GM23248 (cell line): ENCODE data around the gene C10orf88. TPM values are rescaled to one million over a fixed set of nuclear protein-coding genes. Genes with fewer than 3 reads are reported as not detected.
A peak's percentile ranks its signal among the peaks of the same experiment; 100 is the strongest.

Experiments used
- DNase-seq: peaks from one replicate; pipeline ENCODE4 v3.0.0-alpha.2; 2015
- H2AFZ ChIP-seq: fragments of 200-600 bp; sonication (generic); 2 replicates; pipeline ENCODE4 v1.6.1; 2016; ENCODE audit warnings: antibody characterized with exemption
- H3F3A ChIP-seq: fragments of 200-600 bp; sonication (generic); 2 replicates; pipeline ENCODE4 v1.6.1; 2016; ENCODE audit warnings: mild to moderate bottlenecking, antibody characterized with exemption, mixed run types; ENCODE audit not compliant: insufficient read depth
- H3K27ac ChIP-seq: fragments of 200-600 bp; sonication (generic); 2 replicates; pipeline ENCODE4 v1.5.1; 2016; ENCODE audit warnings: mild to moderate bottlenecking
- H3K27me3 ChIP-seq: fragments of 200-600 bp; sonication (generic); replicated peaks from 2 replicates; pipeline ENCODE4 v1.6.1; 2016; ENCODE audit warnings: mild to moderate bottlenecking; ENCODE audit not compliant: insufficient read depth
- H3K36me3 ChIP-seq: fragments of 200-600 bp; sonication (generic); 2 replicates; pipeline ENCODE4 v1.6.1; 2016; ENCODE audit warnings: low read depth, mild to moderate bottlenecking
- H3K4me1 ChIP-seq: fragments of 200-600 bp; sonication (generic); 2 replicates; pipeline ENCODE4 v1.6.1; 2016; ENCODE audit warnings: mild to moderate bottlenecking; ENCODE audit not compliant: insufficient read depth
- H3K4me2 ChIP-seq: fragments of 200-600 bp; sonication (generic); one replicate; pipeline ENCODE4 v1.6.1; 2016; ENCODE audit warnings: mild to moderate bottlenecking; ENCODE audit not compliant: unreplicated experiment
- H3K4me3 ChIP-seq: fragments of 200-600 bp; sonication (generic); 2 replicates; pipeline ENCODE4 v1.5.1; 2016; ENCODE audit warnings: mild to moderate bottlenecking
- H3K79me2 ChIP-seq: fragments of 200-600 bp; sonication (generic); 2 replicates; pipeline ENCODE4 v1.6.1; 2016; ENCODE audit warnings: mild to moderate bottlenecking; ENCODE audit not compliant: insufficient read depth
- H3K9ac ChIP-seq: fragments of 200-600 bp; sonication (generic); 2 replicates; pipeline ENCODE4 v1.6.1; 2016; ENCODE audit warnings: mild to moderate bottlenecking
- H3K9me2 ChIP-seq: fragments of 200-600 bp; sonication (generic); 2 replicates; pipeline ENCODE4 v1.6.1; 2016; ENCODE audit warnings: mixed run types, mild to moderate bottlenecking, moderate library complexity; ENCODE audit not compliant: insufficient read depth
- H3K9me3 ChIP-seq: fragments of 200-600 bp; sonication (generic); one replicate; pipeline ENCODE4 v1.6.1; 2017; ENCODE audit warnings: low read depth
- H4K20me1 ChIP-seq: fragments of 200-600 bp; sonication (generic); 2 replicates; pipeline ENCODE4 v1.6.0; 2016; ENCODE audit not compliant: insufficient read depth
- EZH2 ChIP-seq: fragments of 200-600 bp; sonication (generic); IDR thresholded peaks from 2 replicates; pipeline ENCODE4 v1.6.1; 2018; ENCODE audit warnings: antibody characterized with exemption, mild to moderate bottlenecking; ENCODE audit not compliant: insufficient read depth, poor library complexity, severe bottlenecking
- EZH2phosphoT487 ChIP-seq: fragments of 200-600 bp; sonication (generic); IDR thresholded peaks from 2 replicates; pipeline ENCODE4 v1.6.1; 2018; ENCODE audit warnings: antibody characterized with exemption, moderate library complexity, mild to moderate bottlenecking, low read depth; ENCODE audit not compliant: insufficient read depth
- WGBS, 2 experiments: methylation state at CpG; one replicate each; pipeline ENCODE4 v1.1.6; 2015 to 2017; ENCODE audit warnings: low lambda C conversion rate in 2 of 2, low coverage in 1 of 2; ENCODE audit errors: missing lambda C conversion rate in 2 of 2; 5-methylcytosine and 5-hydroxymethylcytosine counted together
- in situ Hi-C: fragments of 300-500 bp; cut with MboI; formaldehyde crosslinking; loops from 2 replicates; pipeline ENCODE4 v1.15.0; 2020
- polyA plus RNA-seq: library from polyadenylated mRNA; unstranded; fragments of >200 nt; fragmentation: Nextera tagmentation; extraction: Ambion mirVana; gene quantifications from 2 replicates; pipeline ENCODE4 v1.2.1, GENCODE V29; 2016
- total RNA-seq: library from RNA; depleted of rRNA; stranded (reverse); fragments of >200 nt; shearing (Covaris generic); gene quantifications from 2 replicates; pipeline ENCODE4 v1.2.3, GENCODE V29; 2014; rRNA removed

C10orf88 gene
- total and polyA plus RNA-seq, 2 experiments from 2014 or later = 8.8 to 12.5 TPM

DNA sequence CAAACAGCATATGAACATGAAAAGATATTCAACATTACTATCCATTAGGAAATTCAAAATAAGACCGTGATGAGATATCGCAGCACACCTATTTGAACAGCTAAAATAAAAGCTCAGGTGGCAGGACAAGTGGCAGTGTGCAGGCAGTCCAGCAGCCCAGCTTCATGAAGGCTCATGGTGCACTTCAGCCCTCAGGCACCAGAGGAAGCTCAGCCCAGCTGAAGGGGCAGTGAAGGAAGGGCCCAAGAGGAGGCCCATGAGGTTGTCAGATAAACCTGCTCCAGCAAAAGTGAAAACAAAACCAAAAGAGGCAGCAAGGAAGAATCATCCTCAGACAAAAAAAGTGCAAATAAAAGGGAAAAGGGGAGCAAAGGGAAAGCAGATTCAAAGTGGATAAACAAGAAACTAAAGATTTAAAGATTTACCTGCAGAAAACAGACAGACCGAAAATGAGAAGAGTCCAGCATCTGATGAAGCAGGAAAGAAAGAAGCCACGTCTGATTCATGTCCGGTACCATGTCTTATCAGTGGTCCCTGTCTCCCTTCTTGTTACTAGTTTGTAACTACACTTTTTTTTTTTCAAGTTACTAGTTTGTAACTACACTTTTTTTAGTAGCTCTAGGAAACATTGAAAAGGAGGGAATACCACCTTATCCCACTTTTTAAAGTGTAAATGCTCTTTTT is 59.6 kb downstream of the C10orf88 start:
- WGBS, 2 experiments = 94 to 95% methylated on average over 5 of the region's 5 CpGs
- H3K36me3 ChIP-seq = no peaks in the 10 kb centered on the region
- in situ Hi-C loops = no loop called here

GRCh38 chr10:122884166-122884565 is 69.9 kb downstream of the C10orf88 start:
- Histone ChIP-seq H3K36me3 (no peaks in the 10 kb centered on the region), H2AFZ (no peak overlapping the region), H3K9me3 (no peaks in the 10 kb centered on the region), H3F3A (no peaks in the 10 kb centered on the region), H3K4me3 (no peak overlapping the region), H3K79me2 (no peaks in the 10 kb centered on the region), H3K9me2 (no peaks in the 10 kb centered on the region), H3K27me3 (no peaks in the 10 kb centered on the region), H3K9ac (no peak overlapping the region), H4K20me1 (no peaks in the 10 kb centered on the region), H3K27ac (no peak overlapping the region), H3K4me1 (no peaks in the 10 kb centered on the region), H3K4me2 (no peak overlapping the region)
- no peak for TF ChIP-seq EZH2phosphoT487
- TF ChIP-seq EZH2 = no peak
- 92 to 100% methylated on average over 1 of the region's 1 CpG for WGBS, 2 experiments
- in situ Hi-C loops = no loop called here
- DNase-seq = peak; percentile 6

More for the DNA sequence above, 59.6 kb downstream of the C10orf88 start:
- no peaks in the 10 kb centered on the region for H3K9me2 ChIP-seq
- H3K9ac ChIP-seq = no peak overlapping the region
- DNase-seq = no peak
- no peak overlapping the region for H3K4me3 ChIP-seq
- no peaks in the 10 kb centered on the region for H3K4me1 ChIP-seq
- no peaks in the 10 kb centered on the region for H3K79me2 ChIP-seq
- H3K27ac ChIP-seq = no peak overlapping the region
- H2AFZ ChIP-seq = no peak overlapping the region
- H3K27me3 ChIP-seq = no peaks in the 10 kb centered on the region
- H3F3A ChIP-seq = no peaks in the 10 kb centered on the region
- no peaks in the 10 kb centered on the region for H3K9me3 ChIP-seq
- H3K4me2 ChIP-seq = no peak overlapping the region
- no peak for TF ChIP-seq EZH2
- no peak for TF ChIP-seq EZH2phosphoT487
- H4K20me1 ChIP-seq = no peaks in the 10 kb centered on the region

DNA sequence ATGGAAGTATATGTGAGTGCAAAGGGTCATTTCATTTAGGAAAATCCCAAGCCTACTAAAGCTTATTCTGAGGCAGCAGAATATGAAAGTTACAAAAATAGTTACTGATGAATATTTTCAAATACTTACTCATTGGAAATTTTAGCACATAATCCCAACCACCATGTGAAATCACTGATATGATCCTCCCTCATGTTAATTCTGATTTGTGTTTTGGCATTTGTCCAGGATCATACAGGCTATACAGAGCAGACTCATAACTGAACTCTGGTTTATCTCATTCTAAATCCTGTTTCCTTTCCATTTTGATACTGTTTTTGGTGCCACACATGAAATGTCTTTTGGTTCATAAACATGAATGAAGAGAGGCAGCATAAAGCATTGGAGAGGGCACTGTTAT is 71.3 kb downstream of the C10orf88 start:
- DNase-seq = no peak
- Histone ChIP-seq H3K36me3 (no peaks in the 10 kb centered on the region), H3K27me3 (no peaks in the 10 kb centered on the region), H3K4me1 (no peaks in the 10 kb centered on the region; the same call in 1 of the 2 replicates), H3K9me2 (no peaks in the 10 kb centered on the region), H3K9ac (no peak overlapping the region), H3K9me3 (no peaks in the 10 kb centered on the region), H3F3A (no peaks in the 10 kb centered on the region), H2AFZ (no peak overlapping the region), H3K79me2 (peaks cover 13% of the 10 kb centered on the region), H3K4me3 (no peak overlapping the region), H3K4me2 (no peak overlapping the region), H3K27ac (no peak overlapping the region), H4K20me1 (no peaks in the 10 kb centered on the region)
- no peak for TF ChIP-seq EZH2
- no peak for TF ChIP-seq EZH2phosphoT487
- in situ Hi-C loops = no loop called here

Other genes with a start within 250 kb of the C10orf88 start
- 0.11 and 0.13 TPM in 2 replicates for gene CUZD1, start 108.4 kb downstream of the C10orf88 start, total RNA-seq
- gene CUZD1, start 108.4 kb downstream of the C10orf88 start, polyA plus RNA-seq = 0.22 and 0.31 TPM in 2 replicates
- gene FAM24B, start 74.6 kb downstream of the C10orf88 start, total RNA-seq = 3.3 and 3.8 TPM in 2 replicates
- gene FAM24B, start 74.6 kb downstream of the C10orf88 start, polyA plus RNA-seq = 5.7 and 7.0 TPM in 2 replicates
- not detected in 2 replicates for gene FAM24A, start 43.6 kb downstream of the C10orf88 start, total RNA-seq
- not detected in 2 replicates for gene FAM24A, start 43.6 kb downstream of the C10orf88 start, polyA plus RNA-seq
- gene PSTK, start 26.2 kb upstream of the C10orf88 start, total RNA-seq = 1.4 and 4.9 TPM in 2 replicates
- gene PSTK, start 26.2 kb upstream of the C10orf88 start, polyA plus RNA-seq = 7.0 and 7.1 TPM in 2 replicates
- gene IKZF5, start 54.6 kb upstream of the C10orf88 start, total RNA-seq = 2.7 and 4.2 TPM in 2 replicates
- 9.0 and 10.1 TPM in 2 replicates for gene IKZF5, start 54.6 kb upstream of the C10orf88 start, polyA plus RNA-seq
- 3.7 and 3.9 TPM in 2 replicates for gene ACADSB, start 54.8 kb upstream of the C10orf88 start, total RNA-seq
- gene ACADSB, start 54.8 kb upstream of the C10orf88 start, polyA plus RNA-seq = 8.2 and 10.5 TPM in 2 replicates
- gene HMX3, start 181.7 kb upstream of the C10orf88 start, total RNA-seq = not detected in 2 replicates
- not detected in 2 replicates for gene HMX3, start 181.7 kb upstream of the C10orf88 start, polyA plus RNA-seq
- not detected in 2 replicates for gene HMX2, start 193.9 kb upstream of the C10orf88 start, total RNA-seq
- gene HMX2, start 193.9 kb upstream of the C10orf88 start, polyA plus RNA-seq = not detected in 2 replicates
- 163 and 170 TPM in 2 replicates for gene BUB3, start 200.2 kb upstream of the C10orf88 start, total RNA-seq
- 154 and 158 TPM in 2 replicates for gene BUB3, start 200.2 kb upstream of the C10orf88 start, polyA plus RNA-seq